Activated B cell treated with CpG ODN at 0.5 μM for 24 hours (primary cell): ENCODE data around the gene TMEM127. TPM values are rescaled to one million over a fixed set of nuclear protein-coding genes. Genes with fewer than 3 reads are reported as not detected.
"Not testable (repeated sequence)": the region's sequence is repeated elsewhere in the genome, so short reads cannot be mapped to it uniquely, and the experiment has no call there.

Experiments used
- ATAC-seq: fragments of 200-7000 bp; cut with Tn5 transposase; one replicate; pipeline ENCODE4 v1.10.0; 2021; ENCODE audit warnings: low read depth, mild to moderate bottlenecking, moderate library complexity
- CTCF ChIA-PET: fragments of 350-600 bp; sonication (Branson Sonifier 250); formaldehyde crosslinking; loops from one replicate; lab custom pipeline; 2021; ENCODE audit warnings: antibody characterized with exemption; lab: Charles Lee
- POLR2A ChIA-PET: fragments of 350-600 bp; sonication (Branson Sonifier 250); formaldehyde crosslinking; loops from one replicate; lab custom pipeline; 2021; ENCODE audit warnings: antibody characterized with exemption; lab: Charles Lee
- DNase-seq: peaks from one replicate; pipeline ENCODE4 v3.0.0; 2022
- H3K27ac Mint-ChIP-seq: one replicate; pipeline ENCODE4 v1.8.0; 2020; ENCODE audit warnings: mixed read lengths
- H3K27me3 Mint-ChIP-seq: one replicate; pipeline ENCODE4 v1.8.0; 2021; ENCODE audit warnings: mixed read lengths
- H3K36me3 Mint-ChIP-seq: one replicate; pipeline ENCODE4 v1.8.0; 2021; ENCODE audit warnings: low read depth, mixed read lengths
- H3K4me1 Mint-ChIP-seq: one replicate; pipeline ENCODE4 v1.8.0; 2021; ENCODE audit warnings: mixed read lengths
- H3K4me3 Mint-ChIP-seq: one replicate; pipeline ENCODE4 v1.8.0; 2020; ENCODE audit warnings: mild to moderate bottlenecking, mixed read lengths
- H3K9me3 Mint-ChIP-seq: one replicate; pipeline ENCODE4 v1.8.0; 2020; ENCODE audit warnings: mixed read lengths
- intact Hi-C: fragments of 100-400 bp; cut with micrococcal nuclease; formaldehyde crosslinking; loops from one replicate; pipeline ENCODE4 v1.15.1; 2024
- total RNA-seq: library from RNA; stranded (reverse); gene quantifications from 2 replicates; pipeline ENCODE4 v1.2.3, GENCODE V29; 2022
- TF ChIP-seq, protein P1 (sequence below): fragments of 200-600 bp; IDR thresholded peaks from one replicate; pipeline ENCODE4 v1.8.0; 2022; ENCODE audit warnings: antibody characterized with exemption, mild to moderate bottlenecking

The TMEM127 gene
- total RNA-seq, 1 donor from 2014 or later: 43.2 TPM

DNA sequence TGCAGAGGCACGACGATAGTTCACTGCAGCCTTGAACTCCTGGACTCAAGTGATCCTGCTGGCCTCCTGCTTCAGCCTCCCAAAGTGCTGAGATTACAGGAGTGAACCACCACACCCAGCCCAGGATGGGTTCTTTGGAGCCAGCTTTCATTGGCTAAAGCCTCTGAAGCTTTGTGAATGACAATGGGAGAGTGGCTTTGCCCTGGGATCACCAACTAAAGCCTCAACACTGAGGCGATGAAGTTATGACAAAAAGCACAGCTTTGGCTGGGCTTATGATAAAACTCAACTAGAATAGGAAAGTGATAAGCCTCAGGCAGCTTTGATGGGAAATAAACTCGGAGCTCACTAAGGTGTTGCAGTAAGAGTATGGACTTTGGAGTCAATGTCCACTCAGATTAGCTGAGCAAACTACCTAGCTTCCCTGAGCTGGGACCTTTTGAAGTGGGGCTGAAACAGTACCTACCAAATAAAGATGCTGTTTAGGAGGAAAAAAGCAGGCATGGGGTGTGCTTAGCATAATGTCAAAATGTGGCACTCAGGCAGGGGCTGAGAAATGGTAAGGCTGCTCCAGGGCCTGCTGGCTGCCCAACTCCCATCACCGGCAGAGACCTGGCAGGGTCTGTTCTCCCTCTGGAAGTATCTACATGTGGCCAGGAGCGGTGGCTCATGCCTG is 4.3 kb downstream of the TMEM127 start:
- H3K9me3 Mint-ChIP-seq: no peaks in the 10 kb centered on the region
- ChIA-PET POLR2A (interaction anchor here (0.5 to 4.7 kb wide), 8 partner anchors 19 to 123 kb away, joined by 3 to 40 read pairs (median 4); partner anchors contain the start of genes ASTL, DUSP2 and STARD7), CTCF (interaction anchor here (1.3 to 4.2 kb wide), 7 partner anchors 20 to 239 kb away, joined by 3 to 22 read pairs (median 6); partner anchors contain the start of gene ASTL)
- DNase-seq (no peak), ATAC-seq (no peak)
- peaks cover 55% of the 10 kb centered on the region for H3K36me3 Mint-ChIP-seq
- H3K4me3 Mint-ChIP-seq: no peak overlapping the region
- intact Hi-C loops: loop anchor here (2.0 to 10.0 kb wide), 3 partner anchors 29 to 503 kb away; partner anchors contain the start of gene CNNM4
- H3K4me1 Mint-ChIP-seq: peaks cover 83% of the 10 kb centered on the region
- H3K27ac Mint-ChIP-seq: peak overlapping the region; percentile 80
- TF ChIP-seq, protein P1, sequence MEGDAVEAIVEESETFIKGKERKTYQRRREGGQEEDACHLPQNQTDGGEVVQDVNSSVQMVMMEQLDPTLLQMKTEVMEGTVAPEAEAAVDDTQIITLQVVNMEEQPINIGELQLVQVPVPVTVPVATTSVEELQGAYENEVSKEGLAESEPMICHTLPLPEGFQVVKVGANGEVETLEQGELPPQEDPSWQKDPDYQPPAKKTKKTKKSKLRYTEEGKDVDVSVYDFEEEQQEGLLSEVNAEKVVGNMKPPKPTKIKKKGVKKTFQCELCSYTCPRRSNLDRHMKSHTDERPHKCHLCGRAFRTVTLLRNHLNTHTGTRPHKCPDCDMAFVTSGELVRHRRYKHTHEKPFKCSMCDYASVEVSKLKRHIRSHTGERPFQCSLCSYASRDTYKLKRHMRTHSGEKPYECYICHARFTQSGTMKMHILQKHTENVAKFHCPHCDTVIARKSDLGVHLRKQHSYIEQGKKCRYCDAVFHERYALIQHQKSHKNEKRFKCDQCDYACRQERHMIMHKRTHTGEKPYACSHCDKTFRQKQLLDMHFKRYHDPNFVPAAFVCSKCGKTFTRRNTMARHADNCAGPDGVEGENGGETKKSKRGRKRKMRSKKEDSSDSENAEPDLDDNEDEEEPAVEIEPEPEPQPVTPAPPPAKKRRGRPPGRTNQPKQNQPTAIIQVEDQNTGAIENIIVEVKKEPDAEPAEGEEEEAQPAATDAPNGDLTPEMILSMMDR: no peak
- no peaks in the 10 kb centered on the region for H3K27me3 Mint-ChIP-seq

DNA sequence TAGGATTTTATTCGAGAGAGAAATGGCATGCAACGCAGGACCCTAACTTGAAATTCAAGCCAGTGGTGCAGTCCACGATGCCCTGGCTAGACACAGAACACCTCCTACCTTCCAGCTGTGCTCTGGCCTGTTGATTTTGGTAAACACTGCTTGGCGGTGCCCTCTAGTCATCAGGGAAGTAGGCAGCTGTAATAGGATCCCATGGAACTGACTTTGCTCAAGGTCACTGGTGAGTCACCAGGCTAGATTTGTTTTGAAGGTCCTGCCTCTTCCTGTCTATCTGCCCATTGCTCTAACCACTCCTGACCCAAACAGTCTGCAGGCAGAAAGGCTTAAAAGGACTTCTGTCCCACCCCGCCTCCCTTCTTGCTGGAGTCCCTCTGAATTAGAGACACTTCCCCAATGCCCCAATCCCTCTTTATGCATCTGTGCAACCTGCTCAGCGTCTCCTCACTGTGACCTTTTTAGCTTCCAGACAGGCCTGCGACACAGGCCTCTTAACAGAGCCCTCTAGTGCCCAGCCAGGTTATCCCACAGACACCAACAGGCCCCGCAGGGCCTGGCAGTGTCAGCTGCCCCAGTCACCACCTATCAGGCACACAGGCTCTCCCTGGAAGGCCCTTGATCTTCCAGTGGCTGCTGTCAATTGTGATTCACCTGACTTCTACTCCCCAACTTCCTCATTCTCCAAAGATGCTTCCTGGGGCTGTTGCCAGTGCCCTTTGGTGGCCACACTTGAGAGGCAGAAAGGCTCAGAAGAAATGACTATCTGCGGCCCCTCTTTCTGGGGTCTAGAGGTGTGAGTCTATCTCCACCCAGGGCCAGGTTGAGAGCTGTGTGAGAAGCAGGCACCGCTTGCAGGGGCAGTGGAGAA is 5.2 kb downstream of the TMEM127 start:
- H3K4me1 Mint-ChIP-seq: peaks cover 89% of the 10 kb centered on the region
- intact Hi-C loops: loop anchor here (1.0 to 10.0 kb wide), 5 partner anchors 15 to 504 kb away; partner anchors contain the start of genes ASTL and CNNM4
- H3K27me3 Mint-ChIP-seq: no peaks in the 10 kb centered on the region
- POLR2A ChIA-PET: interaction anchor here (1.2 to 4.7 kb wide), 8 partner anchors 18 to 122 kb away, joined by 3 to 40 read pairs (median 4); partner anchors contain the start of genes ASTL, DUSP2 and STARD7
- peak overlapping the region; percentile 80 for H3K27ac Mint-ChIP-seq
- H3K9me3 Mint-ChIP-seq: no peaks in the 10 kb centered on the region
- peak overlapping the region; percentile 36 for H3K4me3 Mint-ChIP-seq
- no peak for DNase-seq
- TF ChIP-seq, protein P1: no peak
- H3K36me3 Mint-ChIP-seq: peaks cover 59% of the 10 kb centered on the region
- peak; percentile 56 for ATAC-seq
- CTCF ChIA-PET: interaction anchor here (0.5 to 4.2 kb wide), 12 partner anchors 13 to 238 kb away, joined by 3 to 22 read pairs (median 4); partner anchors contain the start of genes ASTL and STARD7

DNA sequence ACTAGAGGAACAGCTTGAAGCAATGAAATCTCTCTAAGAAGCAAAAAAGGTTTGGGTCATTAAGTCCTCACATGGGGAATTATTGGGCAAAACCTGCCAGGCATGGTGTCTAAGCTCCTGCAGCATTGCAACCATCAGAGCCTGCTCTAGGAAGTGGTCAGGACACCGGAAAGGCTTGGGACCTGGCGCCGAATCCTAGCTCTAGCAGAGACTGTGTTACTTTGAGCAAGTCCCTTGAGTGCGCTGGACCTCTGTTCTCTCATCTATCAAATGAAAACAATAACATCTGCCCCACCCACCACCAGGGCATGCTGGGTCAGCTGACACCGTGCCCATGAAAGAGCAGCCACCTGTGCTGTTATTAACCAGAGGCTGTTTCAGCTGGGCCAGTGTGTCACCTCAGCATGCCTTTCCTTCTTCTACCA is 6.3 kb downstream of the TMEM127 start:
- Mint-ChIP-seq H3K27me3 (no peaks in the 10 kb centered on the region), H3K36me3 (peaks cover 68% of the 10 kb centered on the region), H3K4me1 (peaks cover 94% of the 10 kb centered on the region), H3K4me3 (peak overlapping the region; percentile 48), H3K27ac (peak overlapping the region; percentile 80), H3K9me3 (no peaks in the 10 kb centered on the region)
- ATAC-seq (no peak), DNase-seq (no peak)
- CTCF ChIA-PET: interaction anchor here (1.0 to 4.2 kb wide), 8 partner anchors 13 to 121 kb away, joined by 3 to 22 read pairs (median 4); partner anchors contain the start of gene ASTL
- POLR2A ChIA-PET: interaction anchor here (1.1 to 4.7 kb wide), 4 partner anchors 11 to 54 kb away, joined by 3 to 40 read pairs (median 6); partner anchors contain the start of gene STARD7
- intact Hi-C loops: no loop called here
- TF ChIP-seq, protein P1: no peak

DNA sequence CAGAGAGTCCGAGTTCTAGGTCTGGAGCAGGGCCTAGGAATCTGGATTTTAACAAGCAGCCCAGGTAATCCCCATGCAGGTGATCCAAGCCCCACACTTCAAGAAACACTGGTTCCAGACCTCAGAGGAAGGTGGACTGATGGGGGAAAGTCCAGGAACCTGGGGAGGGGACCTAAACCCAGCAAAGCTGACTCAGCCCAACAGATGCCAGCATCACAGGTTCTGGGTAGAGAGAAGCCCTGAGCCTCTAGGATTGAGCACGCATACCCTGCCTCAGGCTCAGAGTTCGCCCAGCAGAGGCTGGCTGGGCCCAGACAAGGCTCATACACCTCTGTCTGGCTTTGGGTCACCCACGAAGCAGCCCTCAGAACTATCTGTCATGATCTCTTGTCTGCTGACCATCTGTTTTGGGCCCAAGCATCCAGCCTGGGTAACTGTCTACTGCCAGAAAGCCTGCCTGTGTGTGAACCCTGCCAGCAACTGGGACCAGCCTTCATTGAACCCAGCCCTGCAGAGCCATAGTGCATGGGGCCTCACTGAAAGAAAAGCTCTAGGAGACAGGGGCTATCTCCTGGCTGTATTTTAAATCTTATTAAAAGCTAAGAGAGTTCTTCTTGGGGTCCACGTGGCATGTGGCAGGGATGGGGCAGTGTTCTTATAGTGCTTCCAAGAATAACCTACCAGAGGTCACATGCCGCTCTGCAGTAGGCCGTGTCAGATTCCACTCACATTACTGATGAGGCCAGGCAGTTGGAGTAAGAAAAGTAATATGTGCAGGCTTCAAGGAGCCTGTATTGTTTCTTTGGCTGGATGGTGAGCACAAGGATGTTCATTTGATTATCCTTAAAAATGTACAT is 7.4 kb downstream of the TMEM127 start:
- peaks cover 83% of the 10 kb centered on the region for H3K4me1 Mint-ChIP-seq
- peaks cover 69% of the 10 kb centered on the region for H3K36me3 Mint-ChIP-seq
- H3K27ac Mint-ChIP-seq: peak overlapping the region; percentile 80
- H3K27me3 Mint-ChIP-seq: no peaks in the 10 kb centered on the region
- no peaks in the 10 kb centered on the region for H3K9me3 Mint-ChIP-seq
- TF ChIP-seq, protein P1: no peak
- POLR2A ChIA-PET: interaction anchor here (1.1 to 4.7 kb wide), 3 partner anchors 10 to 53 kb away, joined by 3 to 40 read pairs (median 4); partner anchors contain the start of gene STARD7
- intact Hi-C loops: no loop called here
- H3K4me3 Mint-ChIP-seq: peak overlapping the region; percentile 25
- DNase-seq (no peak), ATAC-seq (no peak)
- CTCF ChIA-PET: interaction anchor here (1.0 to 4.2 kb wide), 3 partner anchors 24 to 84 kb away, joined by 3 to 22 read pairs (median 4); no protein-coding TSS in a partner anchor

DNA sequence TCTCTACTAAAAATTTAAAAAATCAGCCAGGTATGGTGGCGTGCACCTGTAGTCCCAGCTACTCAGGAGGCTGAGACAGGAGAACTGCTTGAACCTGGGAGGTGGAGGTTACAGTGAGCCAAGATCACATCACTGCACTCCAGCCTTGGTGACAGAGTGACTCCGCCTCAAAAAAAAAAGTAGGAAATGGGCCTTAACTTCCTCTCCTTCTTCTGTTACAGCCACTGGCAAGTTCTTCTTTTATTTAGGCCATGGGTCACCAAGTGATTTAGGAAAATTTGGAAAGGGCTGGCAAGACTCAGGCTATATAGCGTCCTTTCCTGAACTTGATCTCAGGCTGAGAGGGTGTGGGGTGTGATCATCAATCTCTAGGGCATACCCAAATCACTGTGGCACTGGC is 8.1 kb downstream of the TMEM127 start:
- Mint-ChIP-seq H3K4me1 (peaks cover 78% of the 10 kb centered on the region), H3K4me3 (peak overlapping the region; percentile 25), H3K27ac (peak overlapping the region; percentile 30), H3K36me3 (peaks cover 71% of the 10 kb centered on the region)
- not testable (repeated sequence) for H3K27me3 Mint-ChIP-seq, DNase-seq, ATAC-seq, H3K9me3 Mint-ChIP-seq
- ChIA-PET POLR2A (interaction anchor here (0.7 to 4.9 kb wide), 3 partner anchors 8 to 49 kb away, joined by 3 to 24 read pairs (median 4); partner anchors contain the start of genes CIAO1, STARD7 and TMEM127), CTCF (interaction anchor here (1.5 kb wide), 1 partner anchor 15 kb away, joined by 4 read pairs; no protein-coding TSS in a partner anchor)
- intact Hi-C loops: loop anchor here (2.0 kb wide), 1 partner anchor 15 kb away; no protein-coding TSS in a partner anchor
